Kasumi-1 (cell line): ENCODE results near the gene AKAP6.

Experiments used
- DNase-seq, 2 experiments: peaks; one replicate each; lab custom pipeline; 2025; lab: John Stamatoyannopoulos, UW

Gene AKAP6

DNA sequence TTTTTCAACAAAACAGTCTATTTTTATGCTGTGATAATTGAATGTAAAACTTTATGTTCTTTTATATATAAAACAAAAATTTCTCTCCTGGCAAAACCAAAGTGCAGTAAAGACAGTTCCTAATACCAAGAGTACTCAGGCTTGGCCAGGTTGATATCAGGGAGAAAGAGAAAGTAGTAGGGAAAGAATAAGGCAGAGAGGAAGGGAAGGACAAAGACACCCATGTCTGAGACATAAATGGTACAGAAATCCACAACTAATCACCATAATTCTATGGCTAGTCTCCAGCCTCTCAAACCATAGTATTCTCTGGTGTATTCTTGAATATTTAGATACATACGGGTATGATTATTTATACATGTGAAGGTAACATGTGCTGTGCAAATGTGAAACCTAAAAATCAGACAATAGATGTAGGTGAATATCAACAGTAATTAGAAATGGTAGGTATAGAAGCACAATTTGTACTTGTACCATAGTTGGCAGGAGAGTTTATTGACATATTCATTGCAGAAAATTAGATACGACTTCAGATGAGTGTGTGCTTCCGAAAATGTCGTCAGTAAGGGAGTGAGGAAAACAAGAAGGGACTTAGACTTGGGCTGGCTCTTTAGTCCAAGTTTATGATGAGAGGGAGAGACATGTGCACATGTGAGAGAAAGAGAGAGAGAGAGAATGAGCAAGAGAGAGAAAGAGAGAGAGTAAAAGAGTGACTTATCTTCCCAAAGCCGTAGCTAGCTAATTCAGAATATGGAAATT, 378.8 kb downstream of the AKAP6 start:
- no peak for DNase-seq

DNA sequence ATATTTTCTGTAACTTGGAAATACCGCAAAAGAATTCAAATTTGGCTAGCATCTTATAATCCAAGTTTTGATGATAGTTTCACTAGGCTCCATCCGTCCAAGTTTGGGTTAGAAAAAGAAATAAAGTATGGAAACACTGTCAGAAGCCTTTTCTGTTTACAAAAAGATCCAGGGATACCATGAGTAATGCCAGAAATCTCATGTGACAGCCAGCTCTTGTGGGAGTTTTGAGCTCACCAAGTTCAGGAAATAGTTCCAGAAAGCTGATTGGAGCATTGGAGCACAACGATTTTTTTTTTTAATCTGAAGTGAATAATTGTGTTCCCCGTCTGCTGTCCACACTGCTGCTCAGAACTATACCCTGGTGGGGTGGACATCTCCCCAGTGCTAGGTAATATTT, 379.9 kb downstream of the AKAP6 start:
- DNase-seq, result no peak

DNA sequence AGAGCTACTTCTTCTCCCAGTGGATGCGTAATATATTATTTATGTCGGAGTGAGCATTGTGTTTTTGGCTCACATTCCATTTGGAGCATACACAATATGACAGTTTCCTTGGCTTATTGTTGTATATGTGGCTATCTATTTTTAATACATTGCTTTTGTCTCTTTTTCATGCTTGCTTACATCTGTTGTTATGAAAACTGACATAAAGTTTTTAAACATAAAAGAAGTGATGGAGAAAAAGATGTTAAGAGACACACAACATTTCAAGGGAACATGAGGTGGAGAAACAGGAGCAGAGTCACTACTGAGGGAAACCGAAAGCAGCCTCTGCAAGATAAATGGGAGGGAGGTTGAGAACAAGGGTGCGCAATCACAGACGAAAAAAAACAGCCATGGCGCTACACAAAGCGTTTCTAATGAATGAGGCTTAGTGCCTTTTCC, 381.2 kb downstream of the AKAP6 start:
- DNase-seq, result no peak

DNA sequence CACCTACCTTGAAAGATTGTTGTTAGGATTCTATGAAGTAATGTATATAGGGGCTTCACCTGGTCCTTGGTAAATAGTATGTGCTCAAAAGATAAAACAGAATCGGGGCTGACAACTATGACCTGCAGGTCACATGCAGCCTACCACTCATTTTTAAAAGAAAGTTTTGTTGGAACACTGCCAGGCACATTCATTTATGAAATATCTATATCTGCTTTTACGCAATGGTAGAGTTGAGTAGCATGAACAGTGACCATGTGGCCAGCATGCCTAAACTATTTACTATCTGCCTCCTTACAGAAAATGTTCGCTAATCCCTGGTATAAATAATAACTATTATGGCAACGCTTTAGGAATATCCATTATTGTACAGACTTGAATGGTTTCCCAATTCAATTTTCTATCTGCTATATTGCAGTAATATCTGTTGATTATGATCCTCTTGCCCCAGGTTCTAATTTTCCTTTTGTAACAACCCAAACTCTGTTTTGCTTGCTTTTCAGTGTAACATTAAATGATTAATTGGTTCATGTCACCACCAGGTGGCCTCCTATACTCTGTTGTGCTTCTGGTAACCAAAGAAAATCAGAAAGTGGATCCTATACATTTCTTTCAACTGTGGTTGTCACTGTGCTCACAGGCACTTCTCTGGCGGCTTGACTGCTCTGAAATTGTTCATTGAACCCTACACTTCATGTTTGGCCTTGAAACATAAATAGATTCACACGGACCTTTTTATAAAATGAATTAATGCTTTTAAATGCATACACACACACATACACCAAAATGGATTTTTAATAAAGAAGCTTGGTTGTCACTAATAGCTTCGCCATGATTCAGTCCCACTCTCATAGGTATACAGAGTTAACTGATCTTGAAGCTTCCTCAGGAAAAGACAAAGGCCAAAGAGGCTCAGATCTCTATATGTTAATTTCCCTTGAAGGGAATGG, 381.9 kb downstream of the AKAP6 start:
- DNase-seq, result peak; percentile 54 to 63

DNA sequence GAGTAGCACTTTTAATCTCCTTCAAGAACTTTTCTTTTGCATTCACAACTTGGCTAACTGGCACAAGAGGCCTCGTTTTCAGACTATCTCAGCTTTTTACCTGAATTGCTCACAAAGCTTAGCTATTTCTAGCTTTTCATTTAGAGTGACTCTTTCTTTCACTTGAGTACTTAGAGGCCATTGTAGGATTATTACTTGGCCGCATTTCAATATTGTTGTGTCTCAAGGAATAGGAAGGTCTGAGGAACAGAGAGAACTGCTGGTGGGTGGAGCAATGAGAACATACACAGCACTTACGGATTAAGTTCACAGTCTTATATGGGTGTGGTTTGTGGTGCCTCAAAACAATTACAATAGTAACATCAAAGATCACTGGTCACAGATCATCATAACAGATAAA, 384.8 kb downstream of the AKAP6 start:
- no peak for DNase-seq

DNA sequence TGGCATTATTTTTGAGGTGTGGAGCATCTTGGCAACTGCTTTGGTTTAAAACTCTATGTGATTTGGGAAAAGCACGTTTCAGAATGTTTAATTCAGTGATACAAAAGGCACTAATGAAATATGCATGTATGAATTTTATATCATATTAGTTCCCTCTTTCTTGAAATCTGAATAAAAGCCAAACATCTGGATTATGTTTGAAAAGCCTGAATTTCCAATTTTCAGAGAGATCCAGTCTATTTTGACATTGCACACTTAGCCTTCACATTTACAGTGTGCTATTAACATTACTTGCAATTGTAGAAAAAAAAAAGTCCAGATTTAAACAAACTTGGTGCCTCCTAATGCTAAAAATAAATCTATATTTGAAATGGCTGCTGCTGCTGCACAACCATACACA, 390.5 kb downstream of the AKAP6 start:
- no peak for DNase-seq

DNA sequence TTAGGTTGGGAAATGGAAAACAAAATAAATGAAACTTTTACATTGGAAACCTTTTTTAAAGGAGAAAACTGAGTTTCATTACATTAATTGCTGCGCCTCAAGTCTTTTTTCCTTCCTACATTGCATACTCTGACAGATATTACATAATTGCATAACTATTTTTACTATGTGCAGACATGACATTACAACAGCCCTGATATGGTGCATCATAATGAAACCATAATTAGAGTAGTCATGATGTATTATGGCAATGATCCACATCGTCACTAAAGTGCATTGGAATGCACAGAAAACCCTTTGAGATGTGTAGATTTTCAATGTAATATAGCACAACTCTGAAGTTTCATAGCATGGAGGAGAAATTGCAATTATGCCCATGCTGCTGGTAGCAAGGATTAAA, 391.8 kb downstream of the AKAP6 start:
- no peak for DNase-seq

DNA sequence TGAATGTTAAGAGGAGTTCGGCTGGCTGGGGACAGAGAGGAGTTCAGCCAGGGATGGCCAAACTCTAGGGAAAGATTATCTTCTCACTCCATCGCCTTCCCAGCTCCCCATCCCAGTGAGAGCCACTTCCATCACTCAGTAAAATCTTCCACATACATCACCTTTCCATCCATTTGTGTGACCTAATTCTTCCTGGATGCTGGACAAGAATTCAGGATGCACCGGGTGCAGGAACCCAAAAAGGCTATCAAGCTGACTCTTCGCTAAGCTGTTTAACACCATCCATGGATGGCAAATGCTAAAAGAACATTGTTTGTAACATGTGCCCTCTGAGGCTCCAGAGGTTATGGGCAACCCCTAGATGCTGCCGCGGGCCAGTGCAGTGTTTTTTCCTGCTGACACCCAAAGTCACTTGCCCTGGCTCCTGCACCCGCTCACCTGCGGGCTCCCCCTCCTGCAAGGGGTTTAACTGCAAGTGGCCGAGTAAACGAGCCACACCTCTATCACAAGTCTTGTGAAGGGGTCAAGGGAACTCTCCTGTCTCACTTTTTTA, 393.6 kb downstream of the AKAP6 start:
- no peak for DNase-seq

DNA sequence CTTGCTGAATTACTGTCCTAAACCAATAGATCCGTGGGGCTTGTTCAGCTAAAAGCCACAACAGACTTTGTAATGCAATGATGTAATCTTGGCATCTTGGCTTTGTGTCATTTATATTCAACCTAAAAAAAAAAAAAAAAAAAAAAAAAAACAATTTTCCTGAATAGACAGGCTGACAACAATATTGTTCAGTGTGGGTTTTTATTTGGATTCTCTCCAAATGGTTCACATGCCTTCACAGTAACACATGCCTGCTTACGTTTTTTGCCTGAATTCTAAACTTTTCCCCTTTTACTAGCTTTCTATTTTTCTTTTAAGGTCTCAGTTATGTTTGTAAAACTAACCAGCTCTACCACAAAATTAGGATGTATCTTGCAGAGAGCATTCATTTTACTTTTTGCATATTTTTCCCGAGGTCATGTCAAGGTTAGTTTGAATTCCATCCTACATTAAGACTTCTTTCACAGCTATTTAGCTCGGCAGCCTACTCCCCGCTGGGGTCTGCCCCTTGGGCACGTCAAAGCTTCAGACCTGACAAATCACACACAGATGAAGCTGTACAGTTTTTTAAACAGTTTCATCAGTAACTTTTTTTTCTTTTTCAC, 395.9 kb downstream of the AKAP6 start:
- DNase-seq, result no peak

DNA sequence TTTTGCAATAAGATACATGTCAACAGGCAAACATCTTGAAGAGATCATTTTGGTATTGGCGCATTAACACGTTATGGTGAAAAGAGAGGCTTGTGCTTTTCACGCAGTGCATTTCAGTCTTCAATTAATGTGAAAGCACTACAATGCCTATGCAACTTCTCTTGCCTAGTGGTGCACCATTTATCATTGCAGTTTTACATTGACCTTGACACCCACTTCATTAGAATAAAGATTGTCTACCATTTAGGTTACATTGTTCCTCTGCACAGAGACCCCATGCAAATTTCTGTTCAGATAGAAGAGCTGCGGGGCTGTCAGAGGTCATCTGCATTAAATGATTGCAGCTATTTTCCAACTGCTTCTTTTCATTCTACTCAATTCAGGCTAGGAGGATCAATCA, 397.4 kb downstream of the AKAP6 start:
- no peak for DNase-seq

DNA sequence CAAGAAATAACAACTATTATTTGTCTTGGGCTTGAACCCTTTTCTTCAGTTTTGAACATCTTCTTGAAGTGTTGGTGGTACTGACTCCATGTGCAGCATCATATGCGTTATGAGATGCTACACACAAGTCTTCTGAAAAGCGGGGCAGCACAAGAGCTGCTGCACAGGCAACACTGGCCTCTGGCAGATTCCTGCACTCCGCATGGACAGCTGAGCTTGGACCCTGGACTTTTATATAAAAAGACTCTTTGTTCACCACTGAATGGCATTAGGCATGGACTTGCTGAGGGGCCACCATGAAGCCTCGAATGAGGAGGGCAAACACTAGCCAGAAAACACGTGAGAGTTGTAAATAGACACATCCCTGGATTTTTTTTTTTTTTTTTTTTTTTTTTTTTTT, 398.7 kb downstream of the AKAP6 start:
- no peak for DNase-seq

DNA sequence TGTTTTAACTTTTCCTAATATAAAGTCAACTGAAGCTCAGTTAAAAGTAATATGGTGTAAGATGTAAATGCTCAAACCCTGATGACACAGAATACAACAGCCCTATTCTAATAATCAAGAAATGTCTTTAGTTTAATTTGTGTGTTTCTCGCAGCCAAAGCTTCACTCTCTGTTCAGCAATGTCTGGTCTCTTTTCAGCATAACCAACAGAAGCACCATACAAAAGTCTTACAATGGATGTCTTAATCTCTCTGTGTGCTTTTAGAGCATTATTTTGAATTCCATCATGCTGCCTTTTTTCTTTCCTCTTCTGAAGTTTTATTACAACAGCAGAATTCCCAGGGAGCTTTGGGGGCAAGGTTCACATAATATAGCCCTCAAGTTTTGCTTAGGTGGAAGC, 399.4 kb downstream of the AKAP6 start:
- no peak for DNase-seq

DNA sequence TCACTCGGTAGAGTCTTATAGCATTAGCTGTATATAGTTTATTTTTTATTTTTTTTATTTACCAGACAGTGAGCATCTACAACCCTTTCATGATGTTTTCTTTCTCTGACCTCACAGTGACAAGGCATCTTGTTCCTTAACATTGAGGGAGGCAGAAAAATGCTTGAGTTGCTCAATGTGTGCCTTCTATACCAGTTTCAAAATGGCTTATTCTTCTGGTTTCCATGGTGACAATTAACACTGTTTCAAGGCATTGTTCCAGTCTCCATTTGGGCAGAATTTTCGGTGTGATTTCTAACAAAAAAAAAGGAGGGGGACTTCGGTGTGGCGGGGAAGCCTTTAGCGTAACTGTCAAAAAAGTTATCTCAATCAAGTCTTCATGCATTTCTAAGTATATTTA, 399.9 kb downstream of the AKAP6 start:
- no peak for DNase-seq

DNA sequence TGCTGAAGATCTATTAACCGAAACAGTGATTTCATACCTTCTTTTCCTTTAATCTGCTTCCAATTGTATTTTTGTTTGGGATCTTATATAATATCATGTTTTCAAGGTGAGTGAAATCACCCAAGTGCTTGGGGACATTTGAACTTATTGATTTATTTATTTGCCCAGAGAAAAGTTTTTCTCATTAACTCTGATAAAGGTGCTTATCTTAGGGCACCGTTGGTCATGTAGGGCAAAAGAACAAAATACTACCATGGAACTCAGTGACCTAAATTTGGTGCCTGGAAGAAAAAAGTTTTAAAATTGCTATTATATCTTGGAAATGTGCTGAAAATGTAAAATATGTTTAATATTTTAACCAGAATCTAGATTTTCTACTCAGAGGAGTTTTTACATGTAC, 402.2 kb downstream of the AKAP6 start:
- DNase-seq, result no peak

DNA sequence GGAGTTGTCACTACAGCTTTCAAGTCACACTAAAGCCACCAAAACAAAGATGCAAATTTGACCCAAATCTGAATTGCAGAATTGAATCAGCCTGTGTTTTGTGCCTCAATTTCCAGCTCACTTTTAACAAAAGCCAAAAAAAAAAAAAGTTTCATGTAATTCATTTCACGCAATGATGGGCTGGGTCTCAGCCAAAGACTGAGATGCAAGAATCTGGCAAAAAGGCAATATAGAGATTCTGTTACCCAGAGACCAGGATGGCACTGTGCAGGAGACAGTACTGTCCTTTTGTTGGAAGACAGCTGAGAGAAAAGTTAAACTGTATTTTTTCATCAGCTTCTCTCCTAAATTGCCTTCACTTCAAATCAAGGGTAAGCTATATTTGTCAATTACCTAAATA, 403.9 kb downstream of the AKAP6 start:
- DNase-seq, result no peak

DNA sequence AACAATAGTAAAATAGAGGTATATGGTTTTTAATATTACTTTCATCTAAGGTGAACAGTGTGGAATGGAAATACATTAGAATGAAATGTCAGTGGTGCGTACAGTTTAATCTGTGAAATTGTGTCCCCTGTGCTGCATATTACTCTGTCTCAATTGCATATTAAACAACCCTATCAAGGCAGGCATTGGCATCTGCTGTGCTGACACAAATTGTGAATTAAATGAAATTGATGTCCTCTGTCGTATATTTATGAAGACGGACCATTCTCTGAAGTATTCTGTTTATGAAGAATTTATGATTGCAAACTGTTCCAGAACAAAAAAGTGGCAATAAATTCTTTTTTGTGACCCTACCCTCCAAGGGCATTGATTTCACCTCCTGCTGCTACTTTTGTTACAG, 405.2 kb downstream of the AKAP6 start:
- no peak for DNase-seq

DNA sequence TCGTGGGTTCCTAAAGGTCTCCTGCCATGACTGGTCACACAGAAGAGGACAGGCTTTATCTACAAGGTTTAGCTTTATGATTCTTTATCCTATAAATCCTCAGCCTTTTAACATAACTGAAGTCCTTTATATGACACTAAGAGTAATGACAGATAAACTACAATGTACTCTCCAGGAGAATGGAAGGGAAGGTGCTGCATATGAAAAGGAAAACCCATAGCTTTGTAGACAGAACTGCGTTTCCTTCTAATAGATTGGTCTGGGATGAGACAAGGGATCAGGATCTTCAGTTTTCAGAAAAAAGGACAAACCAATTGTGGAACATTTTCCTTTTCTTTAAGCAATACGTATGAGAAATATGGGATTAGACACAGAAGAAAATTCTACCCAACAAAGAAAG, 408.5 kb downstream of the AKAP6 start:
- DNase-seq, result no peak

DNA sequence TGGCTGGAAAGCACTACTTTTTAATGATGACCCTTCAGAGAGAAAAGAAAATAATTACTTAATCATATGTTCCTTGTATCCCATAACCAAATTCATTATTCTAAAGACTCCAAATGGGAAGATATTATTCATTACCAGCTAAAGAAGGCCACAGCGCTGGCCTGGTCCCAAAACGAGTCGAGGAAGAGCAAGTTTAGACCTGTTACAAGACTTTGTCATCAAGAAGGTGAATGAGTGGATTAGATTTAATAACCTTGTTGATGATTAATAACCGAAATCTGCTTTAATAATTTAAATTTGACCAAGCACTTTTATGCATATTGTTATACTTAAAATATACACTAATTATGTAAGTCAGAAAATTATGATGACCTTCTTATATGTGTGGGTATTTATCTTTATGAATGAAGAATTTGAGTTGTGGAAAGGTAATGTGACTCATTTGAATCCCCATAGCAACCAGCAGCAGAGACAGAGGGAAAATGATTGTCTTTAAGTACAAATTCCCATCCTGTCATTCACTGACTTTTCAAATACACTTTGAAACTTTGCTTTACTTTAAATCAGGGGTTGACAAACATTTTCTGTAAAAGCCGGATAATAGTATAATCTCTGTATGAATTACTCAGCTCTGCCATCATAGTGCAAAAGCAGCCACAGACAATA, 409.2 kb downstream of the AKAP6 start:
- DNase-seq, result no peak

DNA sequence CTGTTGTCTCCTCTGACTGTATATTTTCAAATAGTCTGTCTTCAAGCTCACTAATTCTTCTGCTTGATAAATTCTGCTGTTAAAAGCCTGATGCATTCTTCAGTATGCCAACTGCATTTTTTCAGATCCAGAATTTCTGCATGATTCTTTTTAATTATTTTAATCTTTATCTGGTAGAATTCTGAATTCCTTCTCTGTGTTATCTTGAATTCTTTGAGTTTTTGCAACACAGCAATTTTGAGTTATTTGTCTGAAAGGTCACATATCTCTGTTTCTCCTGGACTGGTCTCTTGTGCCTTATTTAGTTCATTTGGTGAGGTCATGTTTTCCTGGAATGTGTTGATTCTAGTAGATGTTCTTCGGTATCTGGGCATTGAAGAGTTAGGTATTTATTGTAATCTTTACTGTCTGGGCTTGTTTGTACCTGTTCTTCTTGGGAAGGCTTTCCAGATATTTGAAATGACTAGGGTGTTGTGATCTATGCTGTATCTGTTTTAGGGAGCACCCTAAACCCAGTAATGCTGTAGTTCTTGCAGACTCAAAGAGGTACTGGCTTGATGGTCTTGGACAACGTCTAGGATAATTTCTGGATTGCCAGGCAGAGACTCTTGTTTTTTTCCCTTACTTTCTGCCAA, 415.8 kb downstream of the AKAP6 start:
- no peak for DNase-seq

DNA sequence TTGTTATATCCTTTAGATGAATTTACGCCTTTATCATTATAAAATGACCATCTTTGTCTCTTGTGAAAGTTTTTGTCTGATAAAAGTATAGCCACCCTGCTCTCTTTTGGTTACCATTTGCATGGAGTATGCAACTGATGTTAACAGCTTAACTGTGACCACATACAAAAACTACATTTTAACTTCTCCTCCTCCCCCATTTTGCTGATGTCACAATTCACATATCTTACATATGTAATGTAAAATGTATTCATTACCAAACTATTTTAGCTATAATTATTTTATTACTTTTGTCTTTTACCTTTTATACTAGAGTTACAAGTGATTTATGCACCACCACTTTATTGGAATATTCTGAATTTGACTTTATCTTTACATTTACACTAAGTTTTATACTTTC, 425.1 kb downstream of the AKAP6 start:
- DNase-seq, result no peak

DNA sequence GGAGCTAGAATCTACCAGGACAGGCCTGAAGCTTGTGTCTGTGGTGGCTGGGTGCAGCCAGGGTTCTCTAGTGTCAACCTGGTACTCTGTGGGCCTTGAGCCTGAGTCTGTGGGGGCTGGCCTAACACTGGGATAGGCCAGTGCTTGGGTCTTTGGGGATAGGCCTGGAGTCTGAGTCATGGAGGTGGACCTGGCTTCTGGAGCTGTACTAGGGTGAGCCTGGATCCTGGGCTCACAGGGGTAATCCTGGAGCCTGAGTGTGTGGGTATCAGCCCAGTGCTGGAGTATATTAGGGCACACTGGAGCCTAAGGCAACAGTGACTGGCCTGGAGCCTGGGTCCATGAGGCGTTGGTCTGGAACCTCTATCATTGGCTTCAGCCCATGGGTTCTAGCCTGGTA, 427.1 kb downstream of the AKAP6 start:
- no peak for DNase-seq

DNA sequence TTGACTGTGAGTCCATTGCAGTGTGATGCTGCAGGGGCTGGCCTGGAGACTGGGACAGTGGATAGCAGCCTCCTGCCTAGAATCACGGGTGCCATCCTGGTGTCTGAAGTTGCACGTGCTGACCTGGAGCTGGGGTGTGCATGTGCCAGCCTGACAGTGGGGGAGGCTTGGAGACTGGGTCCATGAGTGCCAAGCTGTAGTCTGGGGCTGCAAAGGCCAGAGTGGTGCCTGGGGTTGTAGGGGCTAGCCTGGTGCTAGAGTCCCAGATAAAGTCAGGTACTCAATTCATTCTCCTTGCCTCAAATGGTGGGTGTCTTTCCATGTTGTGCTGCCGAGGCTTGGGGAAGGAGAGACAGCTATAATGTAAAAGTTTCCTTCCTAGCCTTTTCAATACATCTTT, 427.7 kb downstream of the AKAP6 start:
- no peak for DNase-seq
